ENCODE data around the gene ABCD4. TPM values are rescaled to one million over a fixed set of nuclear protein-coding genes. Genes with fewer than 3 reads are reported as not detected.

The ABCD4 gene
- polyA plus RNA-seq, 1 donor from 2014 or later = 106 TPM

- TF ChIP-seq REST (IDR thresholded peaks at IDR 0.05; ENCODE audit: borderline replicate concordance) (no peak), RAD21 (conservative IDR thresholded peaks at IDR 0.05) (no peak), MXI1 (conservative IDR thresholded peaks at IDR 0.05; ENCODE audit: poor library complexity, severe bottlenecking) (no peak), POLR2AphosphoS5 (IDR thresholded peaks at IDR 0.05) (no peak), CTCF (IDR thresholded peaks at IDR 0.05; ENCODE audit: poor library complexity, severe bottlenecking) (no peak), TAF1 (IDR thresholded peaks at IDR 0.05; ENCODE audit: low read depth) (no peak), SMC3 (conservative IDR thresholded peaks at IDR 0.05; ENCODE audit: poor library complexity) (no peak), EZH2 (IDR thresholded peaks at IDR 0.05; ENCODE audit: borderline replicate concordance, insufficient read depth, low read length, poor library complexity, severe bottlenecking) (no peak), EP300 (conservative IDR thresholded peaks at IDR 0.05; ENCODE audit: poor library complexity, severe bottlenecking) (no peak)
- Histone ChIP-seq H3K27ac (ENCODE audit: low read length) (no peak overlapping the region), H3K9ac (ENCODE audit: low read length) (no peak overlapping the region), H3K27me3 (ENCODE audit: insufficient read depth, low read depth, low read length) (no peaks in the 10 kb centered on the region), H3K9me3 (ENCODE audit: low read length) (no peaks in the 10 kb centered on the region), H3K79me2 (replicated peaks; ENCODE audit: insufficient read depth, low read length) (no peaks in the 10 kb centered on the region), H3K4me2 (ENCODE audit: low read length) (no peak overlapping the region), H3K9me2 (ENCODE audit: insufficient read depth, low read length) (no peaks in the 10 kb centered on the region), H3K36me3 (ENCODE audit: insufficient read depth, low read length) (no peaks in the 10 kb centered on the region), H3F3A (ENCODE audit: insufficient read depth, low read length, poor library complexity, severe bottlenecking) (no peaks in the 10 kb centered on the region), H3K4me3 (ENCODE audit: low read length) (no peak overlapping the region), H2AFZ (ENCODE audit: low read depth, low read length) (no peak overlapping the region), H4K20me1 (ENCODE audit: insufficient read depth) (no peaks in the 10 kb centered on the region)
These were observed 45.0 kb upstream of the ABCD4 start for GRCh38 chr14:74347795-74348100.

GRCh38 chr14:74347097-74347794, 44.5 kb upstream of the ABCD4 start:
- no peak overlapping the region for H3K27ac ChIP-seq (ENCODE audit: low read length)
- no peaks in the 10 kb centered on the region for H3F3A ChIP-seq (ENCODE audit: insufficient read depth, low read length, poor library complexity, severe bottlenecking)
- H3K9me3 ChIP-seq (ENCODE audit: low read length) = no peaks in the 10 kb centered on the region
- no peaks in the 10 kb centered on the region for H4K20me1 ChIP-seq (ENCODE audit: insufficient read depth)
- H2AFZ ChIP-seq (ENCODE audit: low read depth, low read length) = no peak overlapping the region
- H3K9me2 ChIP-seq (ENCODE audit: insufficient read depth, low read length) = no peaks in the 10 kb centered on the region
- TF ChIP-seq SMC3 (conservative IDR thresholded peaks at IDR 0.05; ENCODE audit: poor library complexity) = no peak
- TF ChIP-seq RAD21 (conservative IDR thresholded peaks at IDR 0.05) = no peak
- TF ChIP-seq EP300 (conservative IDR thresholded peaks at IDR 0.05; ENCODE audit: poor library complexity, severe bottlenecking) = no peak
- no peak for TF ChIP-seq POLR2AphosphoS5 (IDR thresholded peaks at IDR 0.05)
- TF ChIP-seq EZH2 (IDR thresholded peaks at IDR 0.05; ENCODE audit: borderline replicate concordance, insufficient read depth, low read length, poor library complexity, severe bottlenecking) = no peak
- no peak for TF ChIP-seq TAF1 (IDR thresholded peaks at IDR 0.05; ENCODE audit: low read depth)
- no peak for TF ChIP-seq MXI1 (conservative IDR thresholded peaks at IDR 0.05; ENCODE audit: poor library complexity, severe bottlenecking)
- TF ChIP-seq REST (IDR thresholded peaks at IDR 0.05; ENCODE audit: borderline replicate concordance) = no peak
- no peak for TF ChIP-seq CTCF (IDR thresholded peaks at IDR 0.05; ENCODE audit: poor library complexity, severe bottlenecking)
- H3K27me3 ChIP-seq (ENCODE audit: insufficient read depth, low read depth, low read length) = no peaks in the 10 kb centered on the region
- H3K4me2 ChIP-seq (ENCODE audit: low read length) = no peak overlapping the region
- no peaks in the 10 kb centered on the region for H3K36me3 ChIP-seq (ENCODE audit: insufficient read depth, low read length)
- no peak overlapping the region for H3K4me3 ChIP-seq (ENCODE audit: low read length)
- no peak overlapping the region for H3K9ac ChIP-seq (ENCODE audit: low read length)
- H3K79me2 ChIP-seq (replicated peaks; ENCODE audit: insufficient read depth, low read length) = no peaks in the 10 kb centered on the region

Data from neural cell (in vitro differentiated cells).